EH (cell line): ENCODE data around the gene SGIP1.
"Not testable (repeated sequence)": the region's sequence is repeated elsewhere in the genome, so short reads cannot be mapped to it uniquely, and the experiment has no call there.

Source experiments
- DNase-seq: peaks from one replicate; pipeline ENCODE4 v3.0.0-alpha.2; 2015; ENCODE audit warnings: low read depth

SGIP1 gene

GRCh38 chr1:66553846-66554245 lies 19.9 kb downstream of the SGIP1 start:
- DNase-seq = peak; percentile 92

GRCh38 chr1:66556161-66556611 lies 22.2 kb downstream of the SGIP1 start:
- DNase-seq = no peak

GRCh38 chr1:66557157-66557556 lies 23.2 kb downstream of the SGIP1 start:
- peak; percentile 88 for DNase-seq

GRCh38 chr1:66559517-66559916 lies 25.6 kb downstream of the SGIP1 start:
- DNase-seq = no peak

GRCh38 chr1:66562561-66562960 lies 28.6 kb downstream of the SGIP1 start:
- no peak for DNase-seq

GRCh38 chr1:66563094-66563800 lies 29.3 kb downstream of the SGIP1 start:
- DNase-seq = peak; percentile 98

GRCh38 chr1:66563941-66564630 lies 30.1 kb downstream of the SGIP1 start:
- DNase-seq = peak; percentile 99

GRCh38 chr1:66570196-66570595 lies 36.2 kb downstream of the SGIP1 start:
- DNase-seq = no peak

- peak; percentile 88 for DNase-seq
These were observed 37.8 kb downstream of the SGIP1 start for GRCh38 chr1:66571789-66572188.

GRCh38 chr1:66575739-66576138 lies 41.8 kb downstream of the SGIP1 start:
- peak; percentile 82 for DNase-seq

GRCh38 chr1:66576645-66577044 lies 42.7 kb downstream of the SGIP1 start:
- peak; percentile 55 for DNase-seq

- no peak for DNase-seq
These were observed 44.9 kb downstream of the SGIP1 start for GRCh38 chr1:66578841-66579240.

GRCh38 chr1:66580081-66580480 lies 46.1 kb downstream of the SGIP1 start:
- no peak for DNase-seq

- no peak for DNase-seq
These were observed 49.1 kb downstream of the SGIP1 start for GRCh38 chr1:66583021-66583420.

GRCh38 chr1:66585002-66585401 lies 51.0 kb downstream of the SGIP1 start:
- peak; percentile 23 for DNase-seq

- DNase-seq = peak; percentile 37
These were observed 55.4 kb downstream of the SGIP1 start for GRCh38 chr1:66589326-66589725.

- DNase-seq = not testable (repeated sequence)
These were observed 58.2 kb downstream of the SGIP1 start for GRCh38 chr1:66592106-66592507.

- DNase-seq = no peak
These were observed 62.2 kb downstream of the SGIP1 start for GRCh38 chr1:66596191-66596590.

GRCh38 chr1:66597500-66597899 lies 63.5 kb downstream of the SGIP1 start:
- no peak for DNase-seq

GRCh38 chr1:66598670-66599069 lies 64.7 kb downstream of the SGIP1 start:
- DNase-seq = peak; percentile 91

- no peak for DNase-seq
These were observed 65.4 kb downstream of the SGIP1 start for GRCh38 chr1:66599346-66599745.

GRCh38 chr1:66599899-66600737 lies 66.2 kb downstream of the SGIP1 start:
- DNase-seq = no peak
